GM18519 (cell line): ENCODE measurements around the gene ATP6V1F.

Experiments used
- ATAC-seq: cut with Tn5 transposase; IDR thresholded peaks from one replicate; pipeline ENCODE4 v1.9.1; 2021; ENCODE audit warnings: mild to moderate bottlenecking, moderate library complexity; ENCODE audit not compliant: unreplicated experiment, low FRiP score

ATP6V1F gene

DNA sequence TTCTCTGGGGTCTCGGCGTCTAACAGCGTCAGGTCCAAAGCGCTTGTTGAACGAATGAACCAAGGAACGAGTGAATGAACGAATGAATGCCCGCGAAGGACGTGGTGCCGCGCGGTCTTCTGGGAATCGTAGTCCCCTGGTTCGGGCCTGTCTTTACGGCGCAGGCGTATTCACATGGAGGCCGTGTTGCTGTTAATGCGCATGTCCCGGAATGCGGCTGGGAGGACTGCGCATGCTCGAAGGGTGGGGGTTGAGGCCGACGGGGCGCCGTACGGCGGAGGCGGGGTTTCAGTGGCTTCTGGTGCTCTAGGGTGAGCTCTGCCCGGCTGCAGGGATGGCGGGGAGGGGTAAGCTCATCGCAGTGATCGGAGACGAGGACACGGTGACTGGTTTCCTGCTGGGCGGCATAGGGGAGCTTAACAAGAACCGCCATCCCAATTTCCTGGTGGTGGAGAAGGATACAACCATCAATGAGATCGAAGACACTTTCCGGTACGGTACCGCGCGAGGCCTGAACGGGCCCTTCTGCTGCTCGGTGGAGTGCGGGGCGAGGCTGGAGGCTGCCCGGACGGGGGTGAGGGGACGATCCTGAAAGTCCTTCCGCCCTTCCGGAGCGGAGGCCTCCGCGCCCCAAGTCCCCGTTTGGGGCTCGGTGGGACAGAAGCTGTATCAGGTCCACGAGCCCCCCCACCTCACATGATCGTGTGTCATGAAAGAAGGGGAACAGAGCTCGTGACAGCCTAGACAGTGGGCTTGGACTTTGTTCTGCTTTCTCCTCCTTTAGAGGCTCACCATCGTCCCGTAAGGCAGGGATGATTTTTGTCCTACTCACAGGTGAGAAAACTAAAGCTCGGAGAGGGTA, at the start of gene ATP6V1F:
Gene ATP6V1F (plus strand): TSS at position 286 of the 862 bp plus-strand sequence. CDS start 49 bp downstream, at position 335.
- peak; percentile 63 for ATAC-seq

GRCh38 chr7:128814499-128814898, 48.2 kb upstream of the ATP6V1F start:
- no peak for ATAC-seq

DNA sequence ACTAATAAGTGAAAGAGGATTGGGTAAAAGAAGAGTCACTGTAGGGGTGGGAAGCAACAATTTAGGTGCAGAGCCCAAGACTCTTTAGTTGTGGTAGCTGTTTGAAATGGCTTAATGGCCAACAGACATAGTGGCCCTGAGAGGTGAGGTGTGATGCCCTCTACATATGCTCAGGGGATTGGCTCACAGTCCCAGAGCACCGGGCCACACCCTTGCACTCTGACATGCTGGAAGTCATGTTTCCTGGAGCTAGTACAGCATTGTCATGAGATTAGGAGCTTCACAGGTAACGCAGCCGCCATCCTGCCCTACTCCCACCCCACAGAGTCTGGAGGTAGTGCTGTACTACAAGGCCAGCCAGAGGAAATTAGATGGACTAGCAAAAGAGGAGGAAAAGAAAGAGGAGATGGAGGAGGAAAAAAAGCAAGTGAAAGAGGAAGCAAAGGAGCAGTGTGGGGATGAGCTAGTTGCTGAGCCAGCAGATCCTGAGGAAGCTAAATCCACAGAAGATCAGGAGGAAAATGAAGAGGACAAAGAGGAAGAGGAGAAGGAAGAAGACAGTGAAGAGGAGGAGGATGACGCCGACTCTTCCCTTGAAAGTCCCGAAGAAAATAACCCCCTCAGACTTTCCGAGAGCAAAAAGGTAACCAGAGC, 47.2 kb upstream of the ATP6V1F start:
- ATAC-seq, result no peak

DNA sequence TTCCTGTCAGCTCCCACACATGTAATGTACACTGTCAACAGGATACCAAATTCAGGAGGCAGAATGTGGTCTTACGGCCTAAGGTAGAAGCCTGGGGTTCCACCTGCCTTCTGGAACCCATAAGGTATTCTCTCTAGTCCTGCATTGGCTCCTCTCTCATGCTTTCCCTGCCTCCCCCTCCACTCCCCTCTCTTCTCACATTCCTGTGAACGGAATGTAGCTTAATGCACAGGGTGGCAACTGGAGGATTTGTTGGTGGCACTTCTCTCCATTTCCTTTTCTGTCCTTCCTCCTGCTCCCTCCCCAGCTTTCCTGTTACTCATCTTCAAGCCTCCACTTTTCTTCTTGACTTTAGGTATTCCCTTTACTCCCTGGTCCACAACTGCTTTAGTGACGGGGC, 44.0 kb upstream of the ATP6V1F start:
- no peak for ATAC-seq

- no peak for ATAC-seq
These were observed 40.9 kb upstream of the ATP6V1F start for GRCh38 chr7:128821724-128822123.

DNA sequence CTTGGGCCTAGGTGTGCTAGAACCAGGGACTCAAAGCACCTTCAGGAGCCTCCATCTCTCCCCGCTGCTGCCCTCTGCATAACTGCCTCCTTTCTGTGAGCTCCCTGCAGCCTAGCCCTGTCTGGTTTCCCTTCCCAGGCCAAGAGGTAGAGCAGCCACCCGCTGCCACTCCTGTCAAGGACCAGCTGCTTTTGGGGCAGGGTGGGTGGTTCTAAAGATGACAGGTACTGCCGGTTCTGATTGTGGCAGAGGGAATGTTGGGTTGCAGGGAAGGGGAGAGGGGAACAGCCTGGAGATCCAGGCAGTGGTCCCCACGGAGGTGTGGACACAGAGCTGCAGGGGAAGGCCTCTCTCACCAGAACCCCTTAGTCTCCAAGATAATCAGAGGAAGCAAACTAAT, 36.1 kb upstream of the ATP6V1F start:
- no peak for ATAC-seq

- no peak for ATAC-seq
These were observed 35.8 kb upstream of the ATP6V1F start for GRCh38 chr7:128826916-128827247.

- ATAC-seq, result no peak
These were observed 35.3 kb upstream of the ATP6V1F start for GRCh38 chr7:128827248-128827958.

GRCh38 chr7:128827971-128828711, 34.5 kb upstream of the ATP6V1F start:
- ATAC-seq, result no peak

DNA sequence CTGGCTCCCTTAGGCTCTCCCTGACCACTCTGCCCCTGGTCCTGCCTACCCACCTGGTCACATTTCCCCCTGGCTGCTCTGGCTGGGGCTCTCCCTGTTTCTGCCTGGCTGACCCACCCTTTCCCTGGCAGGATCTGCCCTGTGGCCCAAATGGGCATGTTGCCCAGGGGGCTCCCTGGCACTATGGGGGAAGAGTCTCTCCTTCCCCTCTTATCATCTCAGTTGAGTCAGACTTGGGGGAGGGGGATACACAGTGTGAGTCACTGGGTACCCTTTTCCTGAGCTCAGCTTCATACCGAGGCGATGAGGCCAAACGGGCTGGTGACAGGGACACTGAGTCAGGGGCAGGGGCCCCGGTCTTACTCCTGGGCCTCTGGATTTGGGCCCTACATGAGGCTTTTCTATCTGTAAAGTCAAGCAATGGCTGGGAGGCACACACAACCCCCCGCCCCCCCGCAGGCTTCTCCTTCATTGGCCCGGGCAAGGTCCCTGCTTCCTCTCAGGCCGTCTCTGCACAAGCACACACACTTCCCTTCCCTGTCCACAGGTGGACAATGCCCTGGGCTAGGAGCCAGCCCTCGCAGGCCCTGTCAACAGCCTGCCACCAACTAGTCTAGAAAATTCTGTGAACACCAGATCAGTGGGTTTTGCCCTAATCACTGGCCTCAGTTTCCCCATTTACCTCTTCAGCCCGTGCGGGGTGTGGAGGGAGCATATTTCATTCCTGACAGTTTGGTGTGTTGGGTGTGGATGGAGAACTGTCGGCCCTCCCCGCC, 33.1 kb upstream of the ATP6V1F start:
- ATAC-seq, result no peak

DNA sequence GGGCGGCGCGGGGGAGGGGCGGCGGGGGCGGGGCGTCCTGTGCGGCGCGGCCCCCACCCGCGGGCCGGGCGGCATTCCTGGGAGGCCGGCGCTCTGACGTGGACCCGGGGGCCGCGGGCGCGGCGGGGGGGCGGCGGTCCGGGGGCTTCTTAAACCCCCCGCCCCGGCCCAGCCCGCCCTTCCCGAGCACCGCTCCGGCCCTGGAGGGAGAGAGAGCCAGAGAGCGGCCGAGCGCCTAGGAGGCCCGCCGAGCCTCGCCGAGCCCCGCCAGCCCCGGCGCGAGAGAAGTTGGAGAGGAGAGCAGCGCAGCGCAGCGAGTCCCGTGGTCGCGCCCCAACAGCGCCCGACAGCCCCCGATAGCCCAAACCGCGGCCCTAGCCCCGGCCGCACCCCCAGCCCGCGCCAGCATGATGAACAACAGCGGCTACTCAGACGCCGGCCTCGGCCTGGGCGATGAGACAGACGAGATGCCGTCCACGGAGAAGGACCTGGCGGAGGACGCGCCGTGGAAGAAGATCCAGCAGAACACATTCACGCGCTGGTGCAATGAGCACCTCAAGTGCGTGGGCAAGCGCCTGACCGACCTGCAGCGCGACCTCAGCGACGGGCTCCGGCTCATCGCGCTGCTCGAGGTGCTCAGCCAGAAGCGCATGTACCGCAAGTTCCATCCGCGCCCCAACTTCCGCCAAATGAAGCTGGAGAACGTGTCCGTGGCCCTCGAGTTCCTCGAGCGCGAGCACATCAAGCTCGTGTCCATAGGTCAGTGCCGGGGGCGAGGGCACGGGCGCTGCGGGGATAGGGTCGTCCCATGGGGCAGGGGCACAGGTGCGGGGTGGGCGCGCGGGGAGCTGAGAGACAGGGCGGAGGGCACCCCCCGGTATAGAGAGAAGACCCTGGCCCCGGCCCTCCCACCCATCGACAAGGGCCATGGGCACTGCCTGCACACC, 32.2 kb upstream of the ATP6V1F start, which contains the start of gene FLNC:
Gene FLNC (plus strand): TSS at position 176 of the 947 bp plus-strand sequence. CDS start 232 bp downstream, at position 408.
- no peak for ATAC-seq

GRCh38 chr7:128831178-128831993, 31.3 kb upstream of the ATP6V1F start:
- ATAC-seq, result no peak

DNA sequence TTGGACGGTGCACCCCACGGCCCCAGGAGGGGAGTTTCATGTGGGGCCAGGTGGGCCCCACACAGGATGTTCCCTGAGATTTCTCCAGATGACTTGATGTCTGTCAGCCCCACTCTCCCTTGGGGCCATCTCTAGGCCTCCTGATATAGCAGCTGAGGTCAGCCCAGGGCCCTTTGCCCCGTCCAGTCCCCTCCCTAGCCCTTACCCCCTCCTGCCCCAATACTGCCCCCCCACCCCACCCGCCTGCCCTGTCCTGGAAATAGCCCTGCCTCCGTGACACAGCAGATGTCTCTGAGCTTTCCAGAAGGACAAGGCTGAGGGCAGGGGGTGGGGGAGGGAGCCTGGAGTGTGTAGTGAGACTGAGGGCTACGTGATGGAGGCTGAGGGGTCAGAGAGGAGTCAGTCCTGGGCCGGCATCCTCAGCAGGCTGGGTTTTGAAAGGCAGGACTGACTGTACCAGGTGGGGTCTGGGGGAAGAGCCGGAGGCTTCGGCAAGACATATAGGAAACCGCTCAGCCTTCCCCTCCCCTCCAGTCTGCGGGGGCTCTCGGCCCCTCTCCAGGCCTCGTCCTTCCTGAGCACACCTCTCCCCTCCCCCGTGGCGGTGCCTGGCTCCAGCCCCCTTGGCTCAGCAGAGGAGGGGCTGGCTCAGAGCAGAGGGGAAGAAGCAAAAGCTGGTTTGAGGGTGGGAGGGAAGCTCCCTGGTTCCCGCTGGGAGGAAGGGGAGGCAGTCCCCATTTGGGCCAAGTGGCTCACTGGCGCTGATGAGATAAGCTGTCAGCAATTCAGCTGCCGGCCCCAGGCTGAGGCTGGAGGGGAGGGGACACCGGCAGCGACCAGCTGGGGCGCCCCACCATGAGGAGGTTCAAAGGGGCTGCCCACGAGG, 30.4 kb upstream of the ATP6V1F start:
- no peak for ATAC-seq

DNA sequence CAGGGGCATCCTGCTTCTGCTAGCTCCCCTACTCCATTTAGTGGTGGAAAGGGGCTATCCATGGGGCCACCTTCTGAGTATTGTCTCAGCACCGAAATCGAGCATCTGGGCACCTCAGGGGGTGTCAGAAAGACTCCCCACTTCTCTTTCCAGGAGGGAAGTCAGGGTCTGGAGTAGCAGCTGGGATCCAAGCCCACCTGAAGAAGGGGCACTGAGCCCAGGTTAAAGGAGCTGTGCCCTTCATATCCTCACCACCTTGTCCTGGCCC, 29.8 kb upstream of the ATP6V1F start:
- ATAC-seq, result no peak

- ATAC-seq, result no peak
These were observed 29.3 kb upstream of the ATP6V1F start for GRCh38 chr7:128833148-128833945.

- ATAC-seq, result no peak
These were observed 28.7 kb upstream of the ATP6V1F start for GRCh38 chr7:128833946-128834325.
